Measurements from ENCODE around the gene RUNDC3A. TPM values are rescaled to one million over a fixed set of nuclear protein-coding genes. Genes with fewer than 3 reads are reported as not detected.

RUNDC3A gene
- total RNA-seq, 1 donor from 2014 or later = 0.41 TPM

DNA sequence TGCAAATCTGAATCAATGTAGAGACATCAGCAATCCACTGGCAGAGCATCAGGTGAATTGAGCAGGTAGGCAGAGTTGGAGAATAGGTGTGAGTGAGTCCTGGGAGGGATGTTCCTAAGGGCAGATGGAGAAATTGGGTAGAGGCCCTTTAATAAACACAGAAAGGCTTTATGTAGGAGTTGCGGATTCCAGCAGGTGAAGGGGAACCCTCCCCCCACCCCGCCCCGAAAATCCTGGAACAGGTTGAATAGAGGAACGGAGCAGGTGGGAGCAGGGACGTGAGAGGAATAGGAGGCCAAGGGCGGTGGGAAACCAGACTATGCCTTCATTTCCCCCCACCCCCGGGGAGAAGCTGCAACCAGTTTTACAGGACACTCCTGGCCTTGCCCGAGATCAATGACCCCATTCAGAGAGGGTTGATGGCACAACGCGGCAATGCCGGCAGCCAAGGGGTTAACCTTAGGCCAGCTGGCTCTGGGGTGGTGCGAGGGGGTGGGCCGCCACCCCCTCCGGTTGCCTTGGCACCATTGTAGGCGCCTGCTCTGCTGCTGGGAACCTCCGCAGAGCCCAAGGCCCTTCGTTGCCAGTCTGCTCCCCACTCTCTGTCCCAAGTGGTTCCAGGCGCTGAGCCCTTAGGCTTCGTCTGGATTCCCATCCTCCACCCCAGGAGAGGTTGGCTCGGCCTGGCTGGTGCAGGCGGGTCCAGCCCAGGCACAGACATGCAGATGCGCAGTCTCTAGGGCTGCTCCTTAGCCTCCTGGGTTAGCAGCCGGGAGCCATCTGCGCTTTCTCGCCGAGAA is 814 bp upstream of the RUNDC3A start:
- Histone ChIP-seq H3K27me3 (ENCODE audit: low read depth) (peaks cover 79% of the 10 kb centered on the region), H3K9me3 (replicated peaks) (no peaks in the 10 kb centered on the region), H3K4me1 (peaks cover 21% of the 10 kb centered on the region), H3K27ac (replicated peaks) (no peak overlapping the region), H3K4me3 (peak overlapping the region; percentile 73), H3K36me3 (no peaks in the 10 kb centered on the region)
- intact Hi-C loops (cut with micrococcal nuclease) = no loop called here
- no peak for DNase-seq
- TF ChIP-seq, protein P1, sequence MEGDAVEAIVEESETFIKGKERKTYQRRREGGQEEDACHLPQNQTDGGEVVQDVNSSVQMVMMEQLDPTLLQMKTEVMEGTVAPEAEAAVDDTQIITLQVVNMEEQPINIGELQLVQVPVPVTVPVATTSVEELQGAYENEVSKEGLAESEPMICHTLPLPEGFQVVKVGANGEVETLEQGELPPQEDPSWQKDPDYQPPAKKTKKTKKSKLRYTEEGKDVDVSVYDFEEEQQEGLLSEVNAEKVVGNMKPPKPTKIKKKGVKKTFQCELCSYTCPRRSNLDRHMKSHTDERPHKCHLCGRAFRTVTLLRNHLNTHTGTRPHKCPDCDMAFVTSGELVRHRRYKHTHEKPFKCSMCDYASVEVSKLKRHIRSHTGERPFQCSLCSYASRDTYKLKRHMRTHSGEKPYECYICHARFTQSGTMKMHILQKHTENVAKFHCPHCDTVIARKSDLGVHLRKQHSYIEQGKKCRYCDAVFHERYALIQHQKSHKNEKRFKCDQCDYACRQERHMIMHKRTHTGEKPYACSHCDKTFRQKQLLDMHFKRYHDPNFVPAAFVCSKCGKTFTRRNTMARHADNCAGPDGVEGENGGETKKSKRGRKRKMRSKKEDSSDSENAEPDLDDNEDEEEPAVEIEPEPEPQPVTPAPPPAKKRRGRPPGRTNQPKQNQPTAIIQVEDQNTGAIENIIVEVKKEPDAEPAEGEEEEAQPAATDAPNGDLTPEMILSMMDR (IDR thresholded peaks at IDR 0.05; ENCODE audit: borderline replicate concordance) = no peak

DNA sequence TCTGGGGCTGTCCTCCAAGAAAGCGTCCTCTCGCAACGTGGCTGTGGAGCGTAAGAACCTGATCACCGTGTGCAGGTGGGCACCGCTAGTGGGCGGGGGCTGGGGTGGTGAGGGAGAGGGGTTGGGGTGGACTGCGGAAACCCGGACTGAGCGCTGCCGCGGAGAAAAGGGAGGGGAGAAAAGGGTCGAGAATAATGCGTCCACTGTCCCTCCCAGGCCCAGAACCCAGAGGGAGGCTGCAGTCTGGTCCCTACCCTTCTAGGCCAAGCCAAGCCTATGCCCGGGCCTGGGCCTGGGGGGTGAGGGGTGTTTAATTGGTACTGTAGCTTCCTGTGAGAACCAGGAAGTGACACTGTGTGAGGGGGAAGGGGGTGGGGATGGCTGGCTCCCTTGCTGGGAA is 464 bp downstream of the RUNDC3A start:
- no peaks in the 10 kb centered on the region for H3K36me3 ChIP-seq
- peaks cover 21% of the 10 kb centered on the region for H3K4me1 ChIP-seq
- intact Hi-C loops (cut with micrococcal nuclease) = no loop called here
- peaks cover 78% of the 10 kb centered on the region for H3K27me3 ChIP-seq (ENCODE audit: low read depth)
- H3K9me3 ChIP-seq (replicated peaks) = no peaks in the 10 kb centered on the region
- no peak overlapping the region for H3K27ac ChIP-seq (replicated peaks)
- no peak for DNase-seq
- peak overlapping the region; percentile 73 for H3K4me3 ChIP-seq
- TF ChIP-seq, protein P1 (IDR thresholded peaks at IDR 0.05; ENCODE audit: borderline replicate concordance) = no peak

DNA sequence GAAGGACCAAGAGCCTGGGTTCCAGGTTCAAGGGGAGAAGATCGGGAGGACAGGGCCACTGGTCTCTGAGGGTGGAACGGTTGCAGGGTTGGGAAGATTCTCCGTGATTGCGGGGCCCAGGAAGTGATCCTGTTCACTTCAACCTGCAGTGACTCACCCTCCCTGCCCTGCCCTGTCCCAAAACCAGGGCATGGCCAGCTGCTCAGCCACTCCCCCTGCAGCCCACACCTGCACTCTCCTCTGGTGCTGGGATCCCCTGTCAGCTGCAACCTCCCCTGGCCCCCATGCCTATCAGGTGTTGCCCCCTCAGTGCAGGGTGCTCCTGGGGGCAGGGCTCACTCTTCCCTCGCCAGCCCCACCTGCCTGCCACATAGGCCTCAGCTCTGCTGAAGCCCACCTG is 1.1 kb downstream of the RUNDC3A start:
- Histone ChIP-seq H3K36me3 (no peaks in the 10 kb centered on the region), H3K4me1 (peaks cover 23% of the 10 kb centered on the region), H3K27me3 (ENCODE audit: low read depth) (peaks cover 78% of the 10 kb centered on the region), H3K9me3 (replicated peaks) (no peaks in the 10 kb centered on the region), H3K27ac (replicated peaks) (no peak overlapping the region), H3K4me3 (no peak overlapping the region)
- TF ChIP-seq, protein P1 (IDR thresholded peaks at IDR 0.05; ENCODE audit: borderline replicate concordance) = no peak
- intact Hi-C loops (cut with micrococcal nuclease) = no loop called here
- no peak for DNase-seq

DNA sequence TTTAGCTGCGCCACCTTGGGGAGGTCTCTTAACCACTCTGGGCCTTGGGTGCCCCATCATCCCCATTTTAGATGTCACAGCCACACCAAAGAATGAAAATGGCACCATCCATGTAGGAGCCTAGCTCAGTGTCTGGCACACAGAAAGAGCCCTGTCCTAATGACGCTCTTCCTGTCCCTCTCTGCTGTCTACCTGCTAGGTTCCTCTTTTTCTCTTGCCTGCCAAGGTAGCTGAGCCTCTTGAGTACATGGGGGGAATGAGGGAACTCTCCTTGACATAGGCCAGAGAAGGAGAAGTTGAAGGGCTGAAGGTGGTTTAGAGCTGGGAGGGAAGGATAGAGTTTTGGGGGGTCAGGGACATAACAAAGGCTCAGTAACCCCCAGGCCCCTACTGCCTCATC is 1.8 kb downstream of the RUNDC3A start:
- no peak overlapping the region for H3K4me3 ChIP-seq
- TF ChIP-seq, protein P1 (IDR thresholded peaks at IDR 0.05; ENCODE audit: borderline replicate concordance) = no peak

DNA sequence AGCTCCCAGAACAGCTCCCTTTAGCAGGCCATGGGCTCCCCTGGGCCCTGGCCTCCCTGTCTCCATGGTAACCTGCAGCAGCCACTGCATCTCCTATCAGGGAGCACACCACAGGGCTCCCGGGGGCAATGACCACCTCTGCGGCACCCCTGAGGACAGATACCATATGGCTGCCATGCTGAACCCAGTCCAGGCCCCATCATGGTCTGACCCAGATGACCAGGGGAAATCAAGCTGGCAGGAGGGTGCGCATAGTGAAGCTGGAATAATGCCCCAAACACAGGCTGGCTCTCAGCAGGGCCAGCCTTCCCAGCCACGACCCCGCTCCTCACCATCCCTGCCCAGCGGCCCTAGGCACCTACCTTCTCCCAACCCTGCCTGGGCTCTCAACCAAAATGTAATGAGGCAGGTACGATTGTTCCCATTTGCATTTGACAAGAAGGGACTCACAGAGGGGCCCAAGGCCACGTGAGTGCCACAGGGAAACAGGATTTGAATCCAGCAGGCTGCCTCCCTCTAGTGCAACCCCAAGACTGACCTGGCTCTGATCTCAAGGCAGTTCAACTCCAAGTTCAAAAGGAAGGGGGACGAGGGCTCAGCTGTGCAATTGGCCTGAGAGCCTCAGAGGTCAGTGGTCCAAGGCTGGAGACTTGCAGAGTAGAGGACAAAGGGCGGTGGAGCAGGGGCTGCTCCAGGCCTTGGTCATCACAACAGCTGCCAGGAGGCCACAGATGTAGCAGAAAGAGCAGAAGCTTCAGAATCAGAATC is 2.4 kb downstream of the RUNDC3A start:
- DNase-seq = no peak
- no peak overlapping the region for H3K27ac ChIP-seq (replicated peaks)
- TF ChIP-seq, protein P1 (IDR thresholded peaks at IDR 0.05; ENCODE audit: borderline replicate concordance) = no peak
- no peak overlapping the region for H3K4me3 ChIP-seq
- H3K27me3 ChIP-seq (ENCODE audit: low read depth) = peaks cover 78% of the 10 kb centered on the region
- H3K36me3 ChIP-seq = no peaks in the 10 kb centered on the region
- H3K4me1 ChIP-seq = peaks cover 30% of the 10 kb centered on the region
- H3K9me3 ChIP-seq (replicated peaks) = no peaks in the 10 kb centered on the region
- intact Hi-C loops (cut with micrococcal nuclease) = no loop called here

More for the DNA sequence above, 1.8 kb downstream of the RUNDC3A start:
- Histone ChIP-seq H3K36me3 (no peaks in the 10 kb centered on the region), H3K4me1 (peaks cover 30% of the 10 kb centered on the region), H3K9me3 (replicated peaks) (no peaks in the 10 kb centered on the region), H3K27me3 (ENCODE audit: low read depth) (peaks cover 78% of the 10 kb centered on the region), H3K27ac (replicated peaks) (no peak overlapping the region)
- no peak for DNase-seq
- intact Hi-C loops (cut with micrococcal nuclease) = no loop called here
